DMS79 treated with DMSO at 0.1 percent for 48 hours (cell line): ENCODE measurements around the gene ENPP3.
"Not testable (repeated sequence)": the region's sequence is repeated elsewhere in the genome, so short reads cannot be mapped to it uniquely, and the experiment has no call there.

Source experiments
- DNase-seq: peaks from one replicate; lab custom pipeline; 2025; lab: John Stamatoyannopoulos, UW

Gene ENPP3

GRCh38 chr6:131685266-131685780, 48.2 kb downstream of the ENPP3 start:
- DNase-seq = no peak

DNA sequence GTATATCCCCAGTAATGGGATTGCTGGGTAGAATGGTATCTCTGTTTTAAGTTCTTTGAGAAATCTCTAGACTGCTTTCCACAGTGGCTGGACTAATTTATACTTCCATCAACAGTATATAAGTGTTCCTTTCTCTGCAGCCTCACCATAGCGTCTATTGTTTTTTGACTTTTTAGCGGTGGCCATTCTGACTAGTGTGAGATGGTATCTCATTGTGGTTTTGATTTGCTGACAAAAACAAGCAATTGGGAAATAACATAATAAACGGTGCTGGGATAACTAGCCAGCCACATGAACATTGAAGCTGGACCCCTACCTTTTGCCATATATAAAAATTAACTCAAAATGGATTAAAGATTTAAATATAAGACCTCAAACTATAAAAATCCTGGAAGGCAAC, 49.9 kb downstream of the ENPP3 start:
- no peak for DNase-seq

GRCh38 chr6:131688286-131688685, 51.2 kb downstream of the ENPP3 start:
- DNase-seq = no peak

GRCh38 chr6:131692031-131692430, 54.9 kb downstream of the ENPP3 start:
- no peak for DNase-seq

DNA sequence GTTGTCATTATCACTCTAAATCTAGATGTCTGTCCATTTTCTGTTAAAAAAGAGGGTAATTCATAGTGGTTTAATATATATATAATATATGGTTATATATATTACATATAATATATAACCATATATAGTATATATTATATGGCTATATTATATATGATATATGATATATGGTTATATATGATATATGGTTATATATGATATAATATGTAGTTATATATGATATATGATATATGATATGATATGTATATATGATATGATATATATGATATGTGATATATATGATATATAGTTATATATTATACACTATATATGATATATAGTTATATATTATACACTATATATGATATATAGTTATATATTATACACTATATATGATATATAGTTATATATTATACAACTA, 55.5 kb downstream of the ENPP3 start:
- DNase-seq = no peak

DNA sequence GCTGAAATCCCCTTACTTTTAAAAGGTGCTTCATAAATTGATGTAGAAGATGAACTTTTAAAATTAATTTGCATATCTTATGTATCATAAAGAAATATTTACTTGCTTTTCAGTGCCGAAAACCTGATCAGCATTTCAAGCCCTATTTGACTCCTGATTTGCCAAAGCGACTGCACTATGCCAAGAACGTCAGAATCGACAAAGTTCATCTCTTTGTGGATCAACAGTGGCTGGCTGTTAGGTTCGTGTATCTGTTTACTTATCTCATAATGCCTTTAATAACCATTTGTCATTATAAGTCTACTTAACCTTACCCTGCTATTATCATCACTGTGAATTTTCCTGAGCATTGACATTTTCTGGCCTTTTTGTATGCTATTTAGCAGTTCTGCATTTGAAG, 56.3 kb downstream of the ENPP3 start:
- no peak for DNase-seq

DNA sequence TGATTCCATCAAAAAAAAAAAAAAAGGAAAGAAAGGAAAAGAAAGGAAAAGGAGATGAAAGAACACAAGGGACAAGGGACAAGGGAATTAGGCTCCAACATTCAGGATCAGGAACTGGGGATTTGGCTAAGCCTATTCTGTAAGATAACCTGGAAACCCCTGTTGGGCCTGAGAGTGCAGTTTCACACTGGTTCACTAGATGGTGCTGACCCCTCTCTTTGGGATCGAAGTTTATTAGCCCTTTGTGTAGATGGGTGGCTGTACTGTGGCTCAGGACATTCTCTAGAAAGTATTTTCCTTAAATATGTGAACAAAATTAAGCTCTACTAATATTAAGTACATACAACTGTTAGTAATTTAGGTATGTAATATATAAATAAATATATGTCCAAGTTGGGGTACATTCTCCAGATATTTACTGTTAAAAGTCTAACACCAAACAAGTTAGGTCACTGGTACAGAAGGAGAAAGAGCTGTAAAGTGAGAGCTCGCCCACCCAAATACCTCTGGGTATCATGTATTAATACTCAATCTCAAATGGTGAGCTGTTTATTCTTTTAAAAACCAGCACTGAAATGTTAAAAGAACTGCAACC, 57.8 kb downstream of the ENPP3 start:
- DNase-seq = peak; percentile 4

- no peak for DNase-seq
Observed at GRCh38 chr6:131696956-131697355, 59.9 kb downstream of the ENPP3 start.

- not testable (repeated sequence) for DNase-seq
Observed at GRCh38 chr6:131700851-131701250, 63.7 kb downstream of the ENPP3 start.

DNA sequence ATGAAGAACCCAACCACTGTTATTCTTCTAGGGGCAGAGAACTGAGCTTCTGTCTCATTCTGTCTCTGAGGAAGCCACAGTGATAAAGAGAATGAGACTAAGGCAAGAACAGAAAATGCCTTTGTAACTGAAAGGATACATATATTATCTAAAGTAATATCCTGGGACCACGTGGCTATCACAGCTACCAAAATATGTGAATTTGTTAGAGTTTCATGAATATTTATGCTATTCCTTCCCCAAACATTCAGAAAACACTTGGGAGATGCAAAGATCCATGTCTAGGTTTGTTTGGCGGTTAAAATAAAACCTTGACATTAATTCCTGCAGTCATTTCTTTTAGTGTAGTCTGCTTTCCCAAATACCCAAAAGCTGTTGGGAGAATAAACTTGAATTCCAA, 66.8 kb downstream of the ENPP3 start:
- DNase-seq = not testable (repeated sequence)

DNA sequence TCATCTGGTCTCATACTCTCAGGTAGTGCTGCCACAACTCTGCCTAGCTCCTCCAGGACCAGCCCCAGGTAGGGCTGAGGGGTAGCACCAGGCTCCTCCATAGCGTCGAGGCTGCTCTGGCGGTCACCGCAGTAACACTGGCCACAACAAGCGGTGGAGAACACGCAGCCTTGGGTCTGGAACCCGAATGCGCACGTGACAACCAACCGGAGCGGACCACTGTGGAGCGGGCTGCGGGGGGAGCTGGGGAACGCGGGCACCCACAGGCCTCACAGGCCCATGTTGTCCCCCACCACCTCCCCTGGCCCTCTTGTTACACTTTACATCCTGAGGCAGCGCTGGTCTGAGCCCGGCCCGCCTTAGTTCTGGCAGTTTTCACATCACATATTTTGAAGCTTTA, 73.8 kb downstream of the ENPP3 start, which contains the start of gene CTAGE9:
CTAGE9 (minus strand) TSS at position 101 of the 400 bp plus-strand sequence; CDS start at position 101, 0 bp downstream.
- DNase-seq = not testable (repeated sequence)

- DNase-seq = not testable (repeated sequence)
Observed at GRCh38 chr6:131715567-131715966, 78.5 kb downstream of the ENPP3 start.

DNA sequence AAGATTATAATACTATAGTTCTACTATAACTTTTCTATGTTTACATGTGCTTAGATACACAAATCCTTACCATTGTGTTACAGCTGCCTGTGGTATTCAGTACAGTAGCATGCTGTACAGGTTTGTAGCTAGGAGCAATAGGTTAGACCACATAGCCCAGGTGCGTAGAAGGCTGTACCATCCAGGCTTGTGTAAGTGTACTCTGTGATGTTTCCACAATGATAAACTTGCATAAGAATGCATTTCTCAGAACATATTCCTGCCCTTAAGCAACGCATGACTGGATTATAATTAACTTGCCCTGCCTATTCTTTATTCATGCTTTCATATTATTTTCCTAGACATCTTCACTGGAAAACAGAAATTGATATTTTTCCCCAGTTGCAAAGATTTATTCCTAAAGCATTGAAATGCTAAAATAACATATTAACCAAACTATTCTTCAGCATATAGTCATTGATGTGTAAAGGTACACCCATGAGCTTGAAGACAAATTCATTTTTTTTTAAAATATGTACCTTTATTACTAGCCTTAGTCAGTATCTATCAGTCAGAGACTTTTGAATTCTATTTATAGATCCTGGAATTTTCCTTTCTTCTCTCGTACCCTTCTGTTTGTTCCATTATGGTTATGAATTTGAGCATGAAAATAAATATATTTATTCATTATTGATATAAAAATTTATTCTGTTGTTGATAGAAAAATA, 80.9 kb downstream of the ENPP3 start:
- DNase-seq = no peak

- DNase-seq = no peak
Observed at GRCh38 chr6:131721161-131721560, 84.1 kb downstream of the ENPP3 start.

DNA sequence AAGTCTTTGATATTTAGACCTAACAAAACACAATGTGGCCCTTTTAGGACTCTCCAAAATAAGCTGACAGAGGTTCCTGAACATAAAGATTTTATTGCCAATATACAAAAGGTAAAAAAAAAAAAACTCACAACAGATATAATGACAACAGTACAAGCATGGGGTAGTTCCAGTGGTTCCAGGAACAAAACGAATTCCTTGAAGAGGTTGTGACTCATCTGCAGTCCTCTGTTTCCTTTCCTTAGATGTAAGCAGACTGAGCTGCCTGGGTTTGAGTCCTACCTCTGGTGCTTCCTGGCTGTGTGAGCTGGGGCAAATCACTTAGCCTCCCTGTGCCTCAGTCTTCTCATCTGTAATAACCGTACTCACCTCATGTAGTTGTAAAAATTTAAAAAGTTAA, 87.0 kb downstream of the ENPP3 start:
- no peak for DNase-seq

DNA sequence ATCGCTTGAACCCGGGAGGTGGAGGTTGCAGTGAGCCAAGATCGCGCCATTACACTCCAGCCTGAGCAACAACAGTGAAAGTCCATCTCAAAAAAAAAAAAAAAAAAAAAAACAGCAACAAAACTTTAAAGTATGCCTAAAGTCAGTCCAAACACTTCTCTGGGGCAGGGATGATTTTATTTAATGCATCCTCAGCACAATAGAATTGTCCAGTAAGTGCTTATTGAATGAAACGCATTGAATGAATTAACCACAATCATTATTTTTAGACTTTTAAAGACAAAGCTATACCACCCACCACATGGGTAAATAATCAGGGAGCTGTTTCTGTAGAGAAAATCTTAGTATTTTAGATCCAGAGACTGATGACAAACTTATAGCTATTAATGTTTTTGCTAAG, 90.4 kb downstream of the ENPP3 start:
- DNase-seq = no peak

DNA sequence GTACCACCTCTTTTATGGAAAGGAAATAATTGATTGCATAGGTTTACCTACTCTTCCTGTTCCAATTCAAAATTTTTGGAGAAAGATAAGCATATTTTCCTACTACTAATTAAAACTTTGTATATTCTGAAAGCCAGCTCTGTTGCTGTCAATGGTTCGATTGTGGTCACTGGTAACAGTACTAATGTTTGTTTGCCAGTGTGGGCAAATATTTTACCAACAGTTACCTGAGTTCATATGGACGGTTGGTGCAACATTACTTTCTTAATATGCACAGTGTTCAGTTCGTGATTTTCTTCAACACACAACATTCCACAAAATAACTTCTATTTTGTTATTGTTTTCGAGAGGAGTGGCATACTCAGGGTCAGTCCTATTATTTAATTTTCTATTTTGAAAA, 90.8 kb downstream of the ENPP3 start:
- no peak for DNase-seq

DNA sequence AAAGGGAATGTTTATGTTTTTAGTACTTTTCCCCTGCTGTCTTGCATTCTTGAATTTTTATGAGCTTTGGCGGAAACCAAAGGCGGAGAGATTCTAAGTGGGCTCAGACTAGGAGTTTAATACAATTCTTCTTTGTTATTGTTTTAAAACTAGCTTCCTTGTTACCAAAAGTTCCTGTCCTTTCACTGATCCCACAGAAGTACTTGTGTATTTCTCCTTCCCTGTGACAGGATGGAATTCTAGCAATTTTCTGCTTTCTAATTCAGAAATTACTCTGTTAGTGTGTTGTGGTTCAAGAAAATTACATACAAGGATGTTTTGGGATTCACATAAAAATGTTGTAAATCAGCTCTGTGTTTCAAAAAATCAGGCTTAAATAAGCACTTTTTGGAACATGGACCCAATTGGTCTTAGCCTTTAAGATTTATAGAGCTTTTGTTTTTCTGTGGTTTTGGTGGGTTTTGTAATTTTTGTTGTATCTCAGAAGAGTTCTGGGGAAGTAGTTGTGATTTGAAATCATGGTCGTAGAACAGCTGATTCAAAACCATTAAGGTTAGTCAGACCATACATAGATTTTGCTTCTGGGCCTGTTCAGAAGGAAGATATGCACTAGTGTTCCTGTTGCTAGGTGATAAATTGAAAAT, 91.3 kb downstream of the ENPP3 start:
- no peak for DNase-seq

DNA sequence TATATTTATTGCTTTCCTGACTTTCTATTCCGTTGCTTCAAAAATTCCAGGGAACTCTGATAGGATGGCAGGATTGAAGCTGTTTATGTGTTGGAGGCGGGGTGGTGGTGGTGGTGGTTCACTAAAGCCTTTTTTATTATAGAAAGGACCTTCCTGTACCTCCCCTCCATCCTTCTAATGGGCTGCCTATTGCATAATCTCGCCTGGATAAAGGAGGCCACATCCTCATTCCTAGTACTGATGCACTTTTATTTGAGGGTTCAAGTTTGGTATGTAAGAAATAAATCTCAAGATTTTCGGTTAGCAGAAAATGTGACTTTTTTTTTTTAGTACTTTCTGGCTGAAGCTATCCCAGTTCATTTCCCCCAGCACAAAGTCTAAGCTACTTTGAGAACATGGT, 92.4 kb downstream of the ENPP3 start:
- no peak for DNase-seq

- DNase-seq = no peak
Observed at GRCh38 chr6:131730264-131730663, 93.2 kb downstream of the ENPP3 start.

GRCh38 chr6:131731224-131731623, 94.1 kb downstream of the ENPP3 start:
- DNase-seq = no peak

DNA sequence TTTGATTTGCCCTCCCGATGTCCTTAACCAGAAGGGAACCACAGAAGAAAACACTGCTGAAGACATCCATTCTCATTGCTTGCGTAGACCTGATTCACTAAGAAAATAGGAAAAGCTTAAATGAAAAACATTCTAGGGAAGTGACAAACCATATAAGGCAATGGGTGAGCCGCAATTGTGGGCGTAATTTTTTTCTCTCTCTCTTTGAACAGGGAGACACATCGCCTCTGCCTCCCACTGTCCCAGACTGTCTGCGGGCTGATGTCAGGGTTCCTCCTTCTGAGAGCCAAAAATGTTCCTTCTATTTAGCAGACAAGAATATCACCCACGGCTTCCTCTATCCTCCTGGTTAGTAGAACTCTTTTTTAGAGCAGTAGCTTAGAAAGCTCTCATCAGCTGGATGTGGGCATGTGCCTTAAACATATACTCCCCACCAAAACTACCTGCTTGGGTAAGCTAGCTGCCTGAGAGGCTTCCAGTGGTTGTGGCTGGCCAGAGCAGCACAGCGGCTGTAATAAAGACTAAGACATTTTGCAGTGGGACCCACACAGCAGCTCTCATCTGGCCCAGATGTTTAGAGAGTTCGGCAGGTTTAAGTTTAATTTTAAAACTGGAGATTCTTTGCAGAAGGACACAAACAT, 96.4 kb downstream of the ENPP3 start:
- no peak for DNase-seq
